ENCODE data around the gene AUTS2.

The AUTS2 gene

DNA sequence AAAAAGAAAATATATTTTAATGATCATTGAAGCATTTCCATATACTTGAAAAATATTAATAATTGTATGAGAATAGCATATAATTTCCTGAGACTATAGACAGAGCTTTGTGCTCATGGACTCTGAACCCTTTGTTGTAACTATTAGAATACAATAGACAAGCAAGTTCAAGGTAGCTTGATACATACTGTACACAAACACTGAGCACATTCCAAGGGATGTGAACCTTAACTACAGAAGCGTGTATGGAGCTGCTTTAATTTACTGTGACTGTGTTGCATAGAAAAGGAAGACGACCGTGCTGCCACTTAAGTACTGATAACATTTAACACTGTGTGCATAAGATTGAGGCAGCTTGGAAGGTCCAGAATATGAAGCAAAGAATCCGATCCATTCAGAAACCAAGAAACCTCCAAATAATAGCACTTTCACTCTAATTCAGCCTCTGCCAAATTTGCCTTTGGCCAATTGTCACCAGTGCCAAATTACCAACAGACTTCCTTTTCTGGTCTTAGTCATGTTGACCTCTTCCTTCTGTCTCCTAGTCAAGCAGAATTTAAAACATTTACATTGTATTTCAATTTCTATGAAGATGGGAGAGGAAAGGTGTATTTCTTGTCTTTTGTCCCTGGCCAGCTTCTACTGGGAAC, 967.6 kb downstream of the AUTS2 start:
- DNase-seq = no peak

DNA sequence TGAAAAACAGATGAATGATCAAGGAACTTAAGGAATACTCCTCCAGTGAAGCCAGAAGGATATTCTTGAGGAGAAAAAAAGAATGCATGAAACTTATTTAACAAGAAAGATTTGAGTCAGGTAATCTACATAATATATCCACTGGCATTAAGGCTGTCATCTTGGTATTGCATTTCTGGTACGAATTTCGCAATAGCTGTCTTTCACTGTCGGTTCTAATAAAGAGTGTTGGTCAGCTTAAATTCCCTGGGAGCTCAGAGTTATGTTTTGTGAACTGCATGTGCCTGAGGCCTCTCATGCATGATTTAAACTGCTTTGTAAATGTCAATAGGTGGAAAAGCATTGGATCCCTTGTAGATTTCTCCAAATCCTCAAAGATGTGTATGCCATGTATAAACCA, 968.4 kb downstream of the AUTS2 start:
- no peak for DNase-seq

DNA sequence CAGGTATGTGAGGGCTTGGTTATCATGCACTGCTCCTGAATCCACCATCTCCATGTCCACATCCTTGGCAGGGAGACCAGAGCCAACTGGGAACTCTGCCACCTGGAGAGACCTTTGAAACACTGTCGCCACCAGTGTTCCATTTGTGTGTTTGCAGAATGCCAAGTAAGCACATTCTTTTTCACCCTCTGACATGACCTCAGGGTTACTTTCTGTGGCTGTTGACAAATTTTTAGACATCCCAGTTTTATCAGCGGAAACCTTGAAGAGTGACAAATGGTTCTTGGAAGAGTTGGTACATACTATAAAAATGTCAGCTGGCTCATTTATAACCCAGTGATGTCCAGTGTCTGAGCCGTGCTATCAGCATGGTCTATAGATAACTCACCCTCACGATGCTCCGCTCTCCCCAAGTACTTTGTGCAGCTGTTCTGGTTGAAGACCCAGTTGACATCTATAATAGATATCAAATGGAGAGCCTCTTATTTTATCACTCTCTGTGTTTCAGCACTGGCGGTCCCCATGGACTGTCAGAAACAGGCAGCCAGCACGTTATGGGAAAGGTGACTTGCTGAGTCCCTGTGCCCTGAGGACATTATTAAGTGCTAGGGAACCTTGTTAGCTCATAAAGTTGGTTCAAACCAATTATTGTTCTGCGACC, 970.5 kb downstream of the AUTS2 start:
- DNase-seq = no peak

DNA sequence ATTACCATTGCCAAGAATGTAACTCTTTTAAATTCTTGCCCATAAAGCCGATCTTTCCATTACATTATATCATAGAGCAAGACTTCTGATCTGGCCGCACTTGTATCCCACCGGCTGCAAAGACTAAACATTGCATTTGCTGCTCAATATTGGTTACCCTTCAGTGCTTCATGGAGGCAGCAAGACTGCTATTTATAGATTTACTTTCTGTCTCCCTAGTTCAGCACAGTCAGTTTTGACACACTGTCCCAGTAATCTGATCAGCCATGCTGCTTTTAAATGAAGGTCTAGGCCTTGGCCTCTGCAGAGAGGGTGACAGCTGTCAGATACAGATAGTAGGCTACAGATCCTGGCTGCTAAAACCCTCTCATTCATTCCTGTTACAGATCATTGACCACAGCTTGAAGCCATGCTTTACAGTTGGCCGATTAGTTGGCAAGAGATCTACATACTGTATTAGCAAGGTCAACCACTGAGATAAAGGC, 971.1 kb downstream of the AUTS2 start:
- DNase-seq = peak in 1 of 14 donors; percentile 49

DNA sequence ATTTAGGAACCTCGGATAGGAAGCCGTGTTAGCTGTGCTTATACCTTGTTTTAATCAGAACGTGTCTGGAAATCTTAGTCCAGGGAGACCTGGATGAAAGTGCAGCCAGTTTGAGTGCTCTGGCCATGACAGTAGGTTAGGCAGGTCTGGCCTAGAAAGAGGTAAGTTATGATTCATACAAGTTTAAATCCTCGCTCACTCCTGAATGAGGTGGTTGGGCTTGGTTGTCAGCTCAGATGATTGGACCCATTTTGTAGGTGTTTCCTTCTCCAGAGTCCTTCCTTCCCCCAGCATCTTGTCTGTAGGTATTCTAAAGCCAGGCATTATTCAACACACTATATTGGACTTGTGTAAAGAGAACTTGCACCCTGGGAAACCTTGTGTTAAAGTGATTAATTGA, 971.8 kb downstream of the AUTS2 start:
- DNase-seq = no peak

DNA sequence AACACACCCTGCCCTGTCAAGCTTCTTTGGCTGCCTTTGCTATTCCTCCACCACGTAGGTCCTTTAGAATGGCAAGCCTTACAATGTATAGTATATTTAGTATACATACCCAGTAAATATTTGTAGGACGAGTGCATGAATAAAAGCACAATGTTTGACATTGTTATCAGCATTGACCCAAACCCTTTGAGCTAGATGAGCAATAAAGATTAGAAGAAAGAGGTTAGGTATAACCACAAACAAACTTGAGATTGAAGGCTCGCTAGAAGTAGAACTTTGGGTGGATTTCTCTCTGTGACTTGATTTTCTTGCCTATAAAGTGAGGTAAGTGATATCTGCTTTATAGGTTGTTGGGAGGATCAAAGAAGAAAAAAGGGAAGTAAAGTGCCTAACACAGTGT, 972.7 kb downstream of the AUTS2 start:
- no peak for DNase-seq

DNA sequence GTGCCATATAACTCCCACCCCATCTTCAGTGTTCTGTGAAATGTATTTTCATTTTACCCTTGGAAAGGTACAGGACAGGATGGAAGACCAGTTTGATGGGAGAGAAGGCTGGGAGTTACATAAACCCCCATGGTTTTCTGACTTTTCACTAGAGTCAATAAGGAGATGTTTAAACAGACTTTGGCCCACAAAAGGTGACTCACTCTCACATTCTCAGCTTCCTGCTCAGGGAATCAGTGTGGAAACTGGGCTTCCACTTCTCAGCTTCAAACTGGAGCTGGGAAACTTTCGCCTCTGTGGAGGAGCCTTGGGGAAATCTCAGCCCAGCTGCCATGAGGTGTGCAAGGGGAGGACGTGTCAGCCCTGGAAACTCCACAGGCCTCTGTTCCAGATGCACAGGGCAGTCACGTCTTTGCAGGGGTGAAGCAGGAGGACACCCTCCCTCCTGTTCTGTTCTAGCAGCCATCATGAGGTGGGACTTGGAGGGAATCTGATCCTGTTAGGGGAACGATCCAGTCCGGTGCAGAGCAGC, 973.2 kb downstream of the AUTS2 start:
- DNase-seq = no peak

DNA sequence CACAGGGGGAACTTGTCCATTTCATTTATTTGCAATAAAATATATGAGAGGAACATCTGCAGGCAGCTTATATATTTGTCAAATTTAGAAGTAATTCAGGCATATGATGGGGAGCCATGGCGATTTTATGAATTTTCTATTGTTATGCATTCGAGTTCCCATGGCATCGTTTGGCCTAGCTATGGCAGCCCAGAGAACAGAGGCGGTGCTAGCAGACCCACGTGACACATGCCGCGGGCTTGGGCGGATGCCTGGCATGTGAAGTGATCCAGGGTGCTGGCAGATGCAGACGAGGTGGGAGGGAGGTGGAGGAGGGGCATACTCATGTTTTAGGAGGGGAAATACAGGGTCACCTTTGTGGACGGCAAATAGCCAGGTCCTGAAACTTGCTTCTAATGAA, 973.7 kb downstream of the AUTS2 start:
- DNase-seq = peak in 3 of 14 donors; percentile 5 to 40 (median 13)

DNA sequence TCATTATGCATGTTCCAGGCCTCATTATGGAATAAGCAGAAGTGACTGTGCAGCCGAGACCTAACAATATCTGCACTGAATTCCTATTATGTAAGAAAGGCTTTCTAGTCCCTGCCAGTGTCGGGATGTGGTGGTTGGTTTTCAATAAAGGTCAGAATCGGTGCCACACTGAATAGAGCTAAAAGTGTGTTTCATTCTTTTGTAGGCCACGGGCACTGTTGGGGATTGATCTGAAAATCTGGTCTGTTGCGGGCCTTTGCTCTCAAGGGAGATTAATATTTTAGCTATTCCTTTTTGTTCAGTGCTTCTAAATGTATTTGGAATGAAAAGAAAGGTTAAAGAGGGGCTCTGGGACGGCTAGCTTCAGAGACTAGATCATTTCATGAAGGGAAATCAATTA, 974.3 kb downstream of the AUTS2 start:
- no peak for DNase-seq

DNA sequence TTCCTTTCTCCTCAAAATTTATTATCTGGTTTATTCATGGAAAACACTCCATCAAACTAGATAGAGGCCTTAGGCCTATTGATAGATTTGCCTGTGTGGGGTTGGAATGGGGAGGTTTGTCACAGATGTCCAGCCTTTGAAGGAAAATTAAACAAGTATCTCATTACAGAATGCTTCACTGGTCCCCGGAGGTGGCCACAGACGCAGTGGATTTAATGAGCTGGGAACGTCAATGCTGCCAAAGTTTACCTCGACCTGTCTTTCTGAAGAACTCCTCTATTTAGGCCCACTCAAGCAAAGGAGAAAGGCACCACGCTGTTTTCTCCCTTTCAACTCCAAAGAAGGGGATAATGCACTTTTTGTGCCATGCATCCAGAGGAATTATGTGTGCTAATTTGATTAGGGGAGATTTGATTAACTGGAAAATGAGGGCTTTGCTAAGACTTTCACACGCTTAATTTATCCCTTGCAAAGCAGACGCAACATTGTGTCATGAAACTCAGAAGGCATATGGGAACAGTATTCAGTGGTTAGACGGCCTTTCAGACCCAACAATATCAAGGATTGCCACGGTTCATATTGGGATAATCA, 974.9 kb downstream of the AUTS2 start:
- DNase-seq = peak in 1 of 14 donors; percentile 26

DNA sequence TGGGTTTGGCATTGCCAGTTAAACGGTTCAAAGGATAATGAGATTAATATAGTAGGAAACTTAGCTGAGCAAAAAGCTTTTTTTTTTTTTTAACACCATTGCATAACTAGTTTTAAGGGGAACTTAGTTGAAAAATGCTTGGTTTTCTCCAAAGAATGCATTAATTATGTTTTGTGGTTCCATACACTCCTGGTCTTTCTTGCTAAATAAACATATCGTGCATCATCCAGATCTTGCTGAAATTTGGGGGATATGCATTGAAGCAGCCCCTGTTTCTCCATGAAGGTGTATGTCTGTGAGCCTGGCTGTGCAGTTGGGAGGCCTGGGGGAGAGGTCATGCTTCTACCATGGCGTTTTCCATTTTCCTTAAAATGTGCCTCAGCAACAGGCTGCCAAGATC, 975.4 kb downstream of the AUTS2 start:
- no peak for DNase-seq

DNA sequence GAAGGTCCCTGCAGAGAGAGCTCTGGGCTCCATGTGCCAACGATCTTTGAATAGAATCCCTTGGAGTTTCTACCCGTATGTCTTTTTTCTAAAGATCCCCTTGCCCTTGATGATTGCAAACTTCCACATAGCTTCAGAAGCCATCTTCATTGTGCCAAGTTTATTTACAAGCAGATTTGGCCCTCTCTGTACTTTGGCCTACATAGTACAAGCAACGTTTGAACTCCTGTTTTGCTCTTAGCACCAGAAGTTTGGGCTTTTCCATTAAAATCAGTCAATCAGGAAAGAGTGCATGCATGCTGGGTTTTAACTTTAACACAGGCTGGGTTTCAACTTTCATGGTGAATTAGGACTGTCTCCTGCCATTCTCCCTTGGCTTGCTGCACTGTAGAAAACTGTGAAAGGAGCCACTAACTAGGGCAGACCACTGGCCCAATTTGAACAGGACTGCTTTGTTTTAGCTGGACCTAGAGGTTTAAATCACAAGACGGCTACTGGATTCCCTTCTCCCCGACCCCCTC, 976.1 kb downstream of the AUTS2 start:
- DNase-seq = no peak

DNA sequence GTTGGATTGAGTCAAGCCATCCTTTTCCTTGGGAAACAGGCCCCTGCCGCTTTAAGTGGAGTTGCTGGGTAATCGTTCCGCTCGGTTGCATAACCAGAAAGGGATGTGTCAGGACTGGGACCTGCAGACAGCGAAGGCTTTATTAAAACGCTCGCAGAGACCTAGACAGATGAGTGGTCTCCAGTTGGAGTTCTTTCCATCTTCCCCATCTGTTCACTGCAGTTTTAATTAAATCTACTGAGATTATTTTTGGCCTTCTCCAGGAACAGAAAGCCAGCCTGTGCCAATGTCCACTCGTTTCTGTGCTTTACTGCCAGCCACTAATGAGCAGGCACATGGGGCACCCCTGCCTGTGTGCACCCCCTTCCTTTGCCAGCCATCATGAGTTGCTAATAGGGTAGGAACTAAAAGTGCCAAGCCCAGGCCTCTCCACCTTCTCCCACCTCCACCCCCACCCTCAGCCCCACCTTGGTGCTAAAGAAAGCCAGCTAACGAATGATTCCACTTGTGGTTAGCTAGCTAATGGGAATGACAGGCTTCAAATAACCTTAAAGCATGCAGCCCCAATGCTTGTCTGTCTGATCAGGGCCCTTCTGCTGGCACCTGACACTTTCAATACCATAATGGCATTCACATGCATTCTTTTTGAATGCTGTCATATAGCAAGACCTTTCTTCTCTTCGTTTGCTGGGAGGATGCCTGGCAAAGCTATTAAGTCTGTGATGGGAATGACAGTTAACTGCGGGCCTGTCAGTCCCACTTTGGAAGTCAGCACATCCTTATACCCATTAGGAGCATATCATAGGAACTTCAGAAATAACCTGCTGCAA, 976.9 kb downstream of the AUTS2 start:
- DNase-seq = peak in 4 of 14 donors; percentile 21 to 64 (median 44)

DNA sequence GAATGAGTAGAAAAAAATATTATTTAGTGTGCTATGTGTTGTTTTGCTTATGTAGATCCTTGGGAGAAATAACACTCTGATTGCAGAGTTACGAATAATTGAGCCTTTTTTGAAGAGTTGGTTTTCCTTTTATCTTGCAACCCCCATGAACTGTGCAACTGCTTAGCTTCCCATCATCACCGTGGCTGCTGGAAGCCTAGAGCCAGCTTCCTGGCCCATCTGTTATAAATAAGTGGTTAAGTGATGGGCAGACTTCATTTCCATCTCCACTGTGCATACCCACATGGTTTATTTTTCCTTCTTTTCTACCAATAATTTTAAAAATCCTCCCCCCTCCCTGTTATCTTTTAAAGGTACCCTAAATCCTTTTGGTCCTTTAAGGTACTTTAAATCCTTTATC, 978.8 kb downstream of the AUTS2 start:
- no peak for DNase-seq

DNA sequence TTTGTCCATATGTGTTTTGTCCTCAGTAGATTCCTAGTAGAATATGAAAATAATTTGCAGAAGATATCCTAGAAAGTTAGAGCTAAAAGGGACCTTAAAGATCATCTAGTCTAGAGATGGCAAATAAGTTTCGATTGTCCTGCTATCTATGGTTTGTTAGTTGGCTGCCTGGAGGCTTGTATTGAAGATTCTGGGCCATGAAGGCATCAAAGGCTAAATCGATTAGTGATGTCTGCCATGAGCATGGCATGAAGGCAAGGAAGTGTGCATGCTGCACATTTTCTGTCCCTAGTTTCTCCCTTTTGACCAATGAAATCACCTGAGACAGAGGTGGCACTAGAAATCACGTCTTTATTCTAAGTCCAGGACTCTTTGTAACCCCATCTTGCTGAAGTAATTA, 979.9 kb downstream of the AUTS2 start:
- DNase-seq = no peak

DNA sequence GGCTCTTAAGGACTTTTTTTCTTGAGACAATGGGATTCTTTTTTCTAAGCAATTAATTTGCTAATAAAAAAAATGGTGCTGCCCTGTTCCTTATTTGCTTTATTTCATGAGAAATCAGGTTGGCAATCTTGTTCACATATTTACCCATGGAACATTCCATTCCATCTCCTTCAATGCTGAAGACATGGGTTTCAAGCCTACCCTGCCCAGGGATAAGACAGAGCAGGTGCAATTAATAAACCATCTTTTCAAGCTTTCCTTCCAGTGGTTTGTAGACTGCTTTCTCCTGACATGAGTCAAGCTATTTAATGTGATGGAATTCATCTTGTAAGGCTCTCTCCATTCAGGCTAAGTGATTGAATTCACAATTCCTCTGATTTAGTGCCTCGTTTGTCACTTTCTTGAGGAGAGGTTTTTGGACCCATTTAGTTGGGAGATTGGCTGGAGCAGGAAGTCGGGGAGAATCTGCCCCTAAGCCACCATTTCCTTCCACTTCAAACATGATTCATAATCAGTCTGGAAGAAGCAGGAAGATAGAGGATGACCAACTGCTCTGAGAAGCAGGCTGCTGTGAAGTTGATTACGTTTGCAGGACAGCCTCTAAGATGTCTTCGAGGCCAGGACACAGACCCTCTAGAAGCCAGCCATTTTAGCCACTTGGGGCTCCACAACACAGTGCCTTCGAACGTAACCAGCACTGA, 981.3 kb downstream of the AUTS2 start:
- DNase-seq = no peak

DNA sequence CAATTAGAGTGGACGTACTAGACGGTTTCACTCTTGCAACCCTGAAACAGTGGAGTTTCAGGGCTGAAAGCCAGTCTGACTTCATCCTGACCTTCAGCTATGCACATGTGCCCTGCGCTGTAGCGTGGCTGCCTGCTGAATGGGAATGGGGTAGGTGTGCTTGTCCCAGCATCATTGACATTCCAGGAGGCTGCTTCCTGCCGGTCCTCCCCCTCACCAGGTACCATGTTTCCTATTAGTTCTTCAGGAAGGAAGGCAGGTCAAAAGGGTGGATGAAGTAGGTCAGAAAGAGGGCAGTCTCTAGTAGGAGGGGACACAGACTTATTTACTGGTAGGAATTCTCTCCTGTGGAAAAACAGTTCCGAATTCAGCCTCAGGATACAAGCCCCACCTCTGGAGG, 981.9 kb downstream of the AUTS2 start:
- no peak for DNase-seq

DNA sequence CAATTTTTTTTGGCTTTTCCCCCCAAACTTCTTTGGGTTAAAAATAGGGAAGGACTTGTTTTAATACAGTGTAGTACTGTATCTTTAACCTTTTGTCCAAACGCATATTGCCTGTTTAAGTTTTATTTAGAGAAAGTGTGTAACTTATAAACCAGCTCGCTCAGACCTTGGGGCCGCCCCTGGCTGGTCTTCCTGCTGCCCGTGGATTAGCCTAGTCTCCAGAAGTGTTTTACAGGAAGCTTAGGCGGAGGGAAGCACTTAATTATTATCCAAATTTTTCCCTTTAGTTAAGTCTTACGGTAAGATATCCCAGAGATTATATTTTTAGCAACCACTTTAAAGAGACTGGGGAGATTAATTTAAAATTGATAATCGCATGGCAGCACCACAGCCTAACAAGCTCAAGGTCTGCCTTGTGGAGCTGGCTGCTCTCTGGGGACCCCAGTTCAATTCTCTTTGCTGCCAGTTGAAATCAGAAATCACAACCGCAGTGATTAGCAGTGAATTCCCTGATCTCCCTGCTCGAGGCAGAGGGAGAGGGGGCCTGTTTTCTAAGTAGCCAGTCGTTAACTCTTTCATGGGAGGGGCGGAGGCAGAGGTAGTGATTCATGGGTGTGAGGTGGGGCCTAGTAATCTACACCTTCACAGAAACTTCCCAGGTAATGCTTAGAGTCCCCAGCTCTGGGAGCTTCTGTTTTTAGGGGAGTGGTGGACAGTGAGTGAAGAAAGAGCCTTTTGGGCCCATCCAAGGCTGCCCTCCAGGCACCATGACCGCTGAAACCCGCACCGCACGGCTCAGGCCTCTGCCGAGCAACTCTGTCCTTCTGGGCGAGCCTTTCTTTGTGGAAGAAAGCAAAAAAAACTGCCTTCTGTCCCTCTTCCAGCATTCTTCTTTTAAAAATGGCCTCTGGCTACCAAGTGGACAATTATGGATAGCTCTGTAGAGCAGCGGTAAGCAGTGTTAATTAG, 984.9 kb downstream of the AUTS2 start:
- no peak for DNase-seq

DNA sequence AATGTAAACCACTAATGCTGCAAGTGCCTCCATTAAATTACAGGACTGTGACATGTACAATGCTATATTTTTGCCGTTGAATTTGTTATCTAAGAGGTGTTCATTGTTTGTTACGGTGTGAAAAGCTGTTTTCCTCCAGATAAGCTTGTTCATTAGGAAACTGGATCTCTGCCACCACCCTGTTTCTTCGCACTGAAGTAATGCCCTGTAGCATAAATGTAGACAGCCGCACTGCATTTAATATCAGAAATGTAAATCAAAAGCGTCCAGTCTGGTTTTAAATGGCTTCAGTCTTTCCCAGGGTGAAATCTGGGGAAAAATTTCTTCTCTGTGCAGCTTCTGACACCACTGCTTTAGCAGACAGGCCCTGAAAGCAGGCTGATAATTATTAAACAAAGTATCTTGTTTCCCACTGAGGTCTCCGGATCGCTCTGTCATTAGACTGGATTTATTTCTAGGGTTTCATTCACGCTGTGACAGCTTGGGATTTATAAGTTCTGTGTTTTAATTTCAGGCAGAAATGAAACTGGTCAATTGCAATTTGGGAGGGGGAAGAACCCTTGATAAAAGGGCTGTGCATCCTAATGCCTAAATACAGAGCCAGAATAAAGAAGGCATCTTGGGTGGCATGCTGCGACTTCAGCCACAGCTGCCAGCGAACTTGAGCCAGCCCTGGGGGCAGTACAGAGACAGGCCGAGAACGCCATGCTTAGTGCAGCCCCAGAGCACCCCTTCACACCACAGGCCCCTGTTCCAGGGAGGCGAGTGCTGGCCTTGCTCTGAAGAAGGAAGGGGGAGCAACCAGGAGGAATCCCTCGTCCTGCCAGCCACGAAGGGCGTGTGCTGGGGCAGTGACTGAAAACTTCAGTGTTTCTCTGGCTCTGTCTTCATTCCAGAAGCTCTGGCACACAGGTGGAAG, 985.9 kb downstream of the AUTS2 start:
- no peak for DNase-seq

DNA sequence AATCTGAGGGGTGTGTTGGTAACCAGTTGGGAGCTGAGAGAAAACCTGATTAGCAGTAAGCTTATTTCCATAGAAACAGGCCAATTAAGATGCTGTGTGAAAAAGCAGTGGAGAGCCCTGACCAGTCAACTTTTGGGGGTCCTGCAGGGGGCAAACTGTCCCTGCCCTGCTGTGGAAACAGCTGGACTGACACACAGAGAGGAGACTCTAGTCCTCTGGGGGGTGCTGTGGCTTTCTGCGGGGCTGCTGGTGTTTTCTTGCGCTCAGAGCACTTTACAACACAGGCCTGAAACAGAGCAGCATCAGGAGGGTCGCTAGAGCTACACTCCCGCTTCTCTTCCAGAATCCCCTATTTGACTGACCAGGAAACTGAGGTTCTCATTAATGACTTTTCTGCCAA, 986.8 kb downstream of the AUTS2 start:
- no peak for DNase-seq
